Gastrocnemius medialis (tissue), 4 donors: ENCODE data around the gene VPS54. TPM values are rescaled to one million over a fixed set of nuclear protein-coding genes. Genes with fewer than 3 reads are reported as not detected.
"Not testable (repeated sequence)": the region's sequence is repeated elsewhere in the genome, so short reads cannot be mapped to it uniquely, and the experiment has no call there.

Experiments used
- ATAC-seq, 2 donors: fragments of 150-250 bp; one replicate each; pipeline ENCODE4 v1.9.1; 2016
- DNase-seq, 2 donors: peaks; one replicate each; pipeline ENCODE4 v3.0.0-alpha.2; 2019
- H3K27ac ChIP-seq, 4 donors: fragments of 200-600 bp; sonication (generic); 1 replicate in 1 of 4; 2 replicates in 3 of 4; pipeline ENCODE4 v1.5.1; 2016 to 2018; ENCODE audit warnings: mild to moderate bottlenecking in 2 of 4, moderate library complexity in 1 of 4
- H3K27me3 ChIP-seq, 3 donors: fragments of 200-600 bp; sonication (generic) in 2 of 3; 1 replicate in 1 of 3; 2 replicates in 2 of 3; pipeline versions ENCODE4 v1.5.1 to v1.6.0; 2016 to 2019; ENCODE audit warnings: mild to moderate bottlenecking in 1 of 3, moderate library complexity in 1 of 3
- H3K36me3 ChIP-seq, 2 donors: fragments of 200-600 bp; sonication (generic) in 1 of 2; one replicate each; pipeline ENCODE4 v1.5.1; 2017 to 2018
- H3K4me1 ChIP-seq, 2 donors: fragments of 200-600 bp; sonication (generic) in 1 of 2; one replicate each; pipeline ENCODE4 v1.5.1; 2016 to 2017; ENCODE audit warnings: mild to moderate bottlenecking in 2 of 2
- H3K4me3 ChIP-seq, 4 donors: fragments of 200-600 bp; sonication (generic) in 3 of 4; 1 replicate in 1 of 4; 2 replicates in 3 of 4; pipeline ENCODE4 v1.5.1; 2016 to 2019; ENCODE audit warnings: mild to moderate bottlenecking in 2 of 4
- H3K9me3 ChIP-seq, 3 donors: fragments of 200-600 bp; sonication (generic) in 2 of 3; 1 replicate in 1 of 3; 2 replicates in 2 of 3; pipeline ENCODE4 v1.5.1; 2016 to 2019
- POLR2A ChIP-seq, 2 donors: fragments of 450-650 bp; IDR thresholded peaks; one replicate each; pipeline ENCODE4 v1.6.1; 2017; ENCODE audit warnings: antibody characterized with exemption in 2 of 2, mild to moderate bottlenecking in 2 of 2, moderate library complexity in 2 of 2
- in situ Hi-C, 4 donors: fragments of 200-750 bp; cut with MboI; loops; one replicate each; pipeline versions ENCODE4 v1.15.0 to v1.8.0; 2017; ENCODE audit warnings: low sequenced_read_pairs in 4 of 4
- intact Hi-C: fragments of 100-400 bp; cut with DNase I; formaldehyde crosslinking; loops from one replicate; pipeline ENCODE4 v1.15.1; 2023; ENCODE audit warnings: low total_unique reads
- total RNA-seq, 4 donors: library from RNA; depleted of rRNA; stranded (reverse); fragments of >200 nt; gene quantifications; one replicate each; pipeline versions ENCODE4 v1.1.0 to v1.2.3, GENCODE V29; 2016
- TF ChIP-seq, protein P1 (sequence below), 5 experiments: fragments of 450-650 bp in 3 of 5; fragments of 200-600 bp in 2 of 5; sonication (generic) in 2 of 5; IDR thresholded peaks in 4 of 5; conservative IDR thresholded peaks in 1 of 5; 1 replicate in 4 of 5; 2 replicates in 1 of 5; pipeline ENCODE4 v1.5.1; 2016 to 2019; ENCODE audit warnings: antibody characterized with exemption in 5 of 5, mild to moderate bottlenecking in 3 of 5, moderate library complexity in 3 of 5

Gene VPS54
- total RNA-seq, 4 donors from 2014 or later: 7.9 to 12.4 (median 9.8) TPM

DNA sequence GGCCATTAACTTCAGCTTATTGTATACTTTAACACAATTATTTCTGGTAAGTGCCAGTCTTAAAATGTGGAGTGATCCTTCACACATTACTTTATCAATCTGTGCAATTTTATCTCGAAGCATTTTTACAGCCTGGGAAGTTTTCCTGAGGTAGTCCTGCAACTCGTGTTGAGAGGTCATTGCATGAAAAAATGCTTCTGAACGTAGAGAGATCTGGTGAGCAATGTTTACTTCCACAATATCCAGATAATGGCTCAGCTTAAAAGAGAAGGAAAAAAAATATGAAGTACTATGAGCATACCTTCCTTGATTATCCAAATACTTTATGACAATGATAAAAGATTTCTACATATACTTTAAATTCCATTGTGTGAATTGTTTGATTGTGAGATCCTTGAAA is 57.0 kb downstream of the VPS54 start:
- peaks cover 0 to 19% of the 10 kb centered on the region in 2 donors for H3K36me3 ChIP-seq
- DNase-seq: no peak
- TF ChIP-seq POLR2A (IDR thresholded peaks at IDR 0.05): no peak
- TF ChIP-seq, protein P1, sequence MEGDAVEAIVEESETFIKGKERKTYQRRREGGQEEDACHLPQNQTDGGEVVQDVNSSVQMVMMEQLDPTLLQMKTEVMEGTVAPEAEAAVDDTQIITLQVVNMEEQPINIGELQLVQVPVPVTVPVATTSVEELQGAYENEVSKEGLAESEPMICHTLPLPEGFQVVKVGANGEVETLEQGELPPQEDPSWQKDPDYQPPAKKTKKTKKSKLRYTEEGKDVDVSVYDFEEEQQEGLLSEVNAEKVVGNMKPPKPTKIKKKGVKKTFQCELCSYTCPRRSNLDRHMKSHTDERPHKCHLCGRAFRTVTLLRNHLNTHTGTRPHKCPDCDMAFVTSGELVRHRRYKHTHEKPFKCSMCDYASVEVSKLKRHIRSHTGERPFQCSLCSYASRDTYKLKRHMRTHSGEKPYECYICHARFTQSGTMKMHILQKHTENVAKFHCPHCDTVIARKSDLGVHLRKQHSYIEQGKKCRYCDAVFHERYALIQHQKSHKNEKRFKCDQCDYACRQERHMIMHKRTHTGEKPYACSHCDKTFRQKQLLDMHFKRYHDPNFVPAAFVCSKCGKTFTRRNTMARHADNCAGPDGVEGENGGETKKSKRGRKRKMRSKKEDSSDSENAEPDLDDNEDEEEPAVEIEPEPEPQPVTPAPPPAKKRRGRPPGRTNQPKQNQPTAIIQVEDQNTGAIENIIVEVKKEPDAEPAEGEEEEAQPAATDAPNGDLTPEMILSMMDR (IDR thresholded peaks at IDR 0.05 in 4 of 5, conservative IDR thresholded peaks at IDR 0.05 in 1 of 5): no peak
- ATAC-seq: no peak
- no peaks in the 10 kb centered on the region for H3K4me1 ChIP-seq
- no peaks in the 10 kb centered on the region for H3K9me3 ChIP-seq
- no peak overlapping the region for H3K27ac ChIP-seq
- no peaks in the 10 kb centered on the region for H3K27me3 ChIP-seq
- intact Hi-C loops: no loop called here
- in situ Hi-C loops: no loop called here
- H3K4me3 ChIP-seq: no peak overlapping the region

DNA sequence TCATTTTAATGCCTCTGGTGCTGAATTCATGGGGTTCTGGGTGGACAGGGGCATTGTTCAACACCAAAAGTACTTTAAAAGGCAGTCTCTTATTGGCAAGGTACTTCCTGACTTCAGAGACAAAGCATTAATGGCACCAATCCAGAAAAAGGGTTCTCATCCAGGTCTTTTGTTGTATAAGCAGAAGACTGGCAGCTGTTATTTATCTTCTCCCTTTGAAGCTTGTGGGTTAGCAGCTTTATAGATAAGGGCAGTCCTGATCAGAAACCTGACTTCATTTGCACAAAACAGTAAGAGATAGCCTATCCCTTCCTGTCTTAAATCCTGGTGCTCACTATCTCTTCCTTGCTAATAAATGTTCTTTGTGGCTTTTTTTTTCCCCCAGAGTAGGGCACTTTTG is 68.8 kb downstream of the VPS54 start:
- Histone ChIP-seq H3K27me3 (no peaks in the 10 kb centered on the region), H3K4me3 (no peak overlapping the region), H3K27ac (no peak overlapping the region), H3K9me3 (no peaks in the 10 kb centered on the region), H3K36me3 (peaks cover 0 to 12% of the 10 kb centered on the region in 2 donors), H3K4me1 (no peaks in the 10 kb centered on the region)
- TF ChIP-seq, protein P1 (IDR thresholded peaks at IDR 0.05 in 4 of 5, conservative IDR thresholded peaks at IDR 0.05 in 1 of 5): no peak
- TF ChIP-seq POLR2A (IDR thresholded peaks at IDR 0.05): no peak
- in situ Hi-C loops: no loop called here
- intact Hi-C loops: no loop called here
- ATAC-seq (no peak), DNase-seq (no peak)

DNA sequence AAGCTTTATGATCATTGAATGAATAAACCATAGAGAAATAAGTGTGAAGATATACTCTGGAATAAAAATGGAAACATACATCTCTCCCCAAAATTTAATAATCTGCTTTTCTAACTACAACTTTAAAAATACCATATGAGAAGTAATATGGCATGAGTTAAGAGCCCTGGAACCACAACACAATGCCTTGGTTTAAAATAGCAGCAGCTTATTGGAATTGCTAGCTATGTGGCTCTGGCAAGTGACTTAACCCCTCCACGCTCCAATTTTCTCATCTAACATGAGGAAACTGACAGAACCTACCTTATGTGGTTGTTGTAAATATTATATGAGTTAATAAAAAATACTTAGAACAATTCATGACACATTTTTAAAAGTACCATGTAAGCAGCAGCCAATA is 76.4 kb downstream of the VPS54 start:
- no peaks in the 10 kb centered on the region for H3K27me3 ChIP-seq
- H3K36me3 ChIP-seq: peaks cover 0 to 37% of the 10 kb centered on the region in 2 donors
- no peak overlapping the region for H3K4me3 ChIP-seq
- no peaks in the 10 kb centered on the region for H3K9me3 ChIP-seq
- H3K27ac ChIP-seq: no peak overlapping the region
- DNase-seq: no peak
- no peak for ATAC-seq
- intact Hi-C loops: no loop called here
- in situ Hi-C loops: no loop called here
- peaks cover 0 to 3% of the 10 kb centered on the region in 2 donors for H3K4me1 ChIP-seq
- TF ChIP-seq, protein P1 (IDR thresholded peaks at IDR 0.05 in 4 of 5, conservative IDR thresholded peaks at IDR 0.05 in 1 of 5): no peak
- TF ChIP-seq POLR2A (IDR thresholded peaks at IDR 0.05): no peak

DNA sequence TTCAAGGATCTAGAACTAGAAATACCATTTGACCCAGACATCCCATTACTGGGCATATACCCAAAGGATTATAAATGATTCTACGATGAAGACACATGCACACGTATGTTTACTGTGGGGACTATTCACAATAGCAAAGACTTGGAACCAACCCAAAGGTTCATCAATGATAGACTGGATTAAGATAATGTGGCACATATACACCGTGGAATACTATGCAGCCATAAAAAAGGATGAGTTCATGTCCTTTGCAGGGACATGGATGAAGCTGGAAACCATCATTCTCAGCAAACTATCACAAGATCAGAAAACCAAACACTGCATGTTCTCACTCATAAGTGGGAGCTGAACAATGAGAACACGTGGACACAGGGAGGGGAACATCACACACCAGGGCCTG is 87.1 kb downstream of the VPS54 start:
- DNase-seq, ATAC-seq, intact Hi-C loops, H3K9me3 ChIP-seq, H3K4me1 ChIP-seq, H3K27me3 ChIP-seq, H3K4me3 ChIP-seq, in situ Hi-C loops, H3K27ac ChIP-seq: not testable (repeated sequence)
- H3K36me3 ChIP-seq: peaks cover 0 to 20% of the 10 kb centered on the region in 2 donors

DNA sequence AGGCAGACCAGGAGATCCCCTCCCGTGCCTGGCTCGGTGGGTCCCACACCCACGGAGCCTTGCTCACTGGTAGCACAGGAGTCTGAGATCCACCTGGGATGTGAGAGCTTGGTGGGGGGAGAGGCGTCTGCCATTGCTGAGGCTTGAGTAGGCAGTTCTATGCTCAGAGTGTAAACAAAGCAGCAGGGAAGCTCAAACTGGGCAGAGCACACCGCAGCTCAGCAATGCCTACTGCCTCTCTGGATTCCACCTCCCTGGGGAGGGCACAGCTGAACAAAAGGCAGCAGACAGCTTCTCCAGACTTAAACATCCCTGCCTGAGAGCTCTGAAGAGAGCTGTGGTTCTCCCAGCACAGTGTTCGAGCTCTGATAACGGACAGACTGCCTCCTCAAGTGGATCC is 92.4 kb downstream of the VPS54 start:
- Histone ChIP-seq H3K36me3 (peaks cover 2 to 23% of the 10 kb centered on the region in 2 donors), H3K4me3 (no peak overlapping the region), H3K27me3 (no peaks in the 10 kb centered on the region), H3K27ac (no peak overlapping the region), H3K9me3 (no peaks in the 10 kb centered on the region), H3K4me1 (no peaks in the 10 kb centered on the region)
- intact Hi-C loops (no loop called here), in situ Hi-C loops (no loop called here)
- DNase-seq (no peak), ATAC-seq (no peak)
- TF ChIP-seq, protein P1 (IDR thresholded peaks at IDR 0.05 in 4 of 5, conservative IDR thresholded peaks at IDR 0.05 in 1 of 5): no peak
- TF ChIP-seq POLR2A (IDR thresholded peaks at IDR 0.05): no peak
